D721Med (cell line): Measurements from ENCODE around the gene NOTCH2NLA.
"Not testable (repeated sequence)": the region's sequence is repeated elsewhere in the genome, so short reads cannot be mapped to it uniquely, and the experiment has no call there.

Source experiments
- DNase-seq: peaks from one replicate; pipeline ENCODE4 v3.0.0; 2011; ENCODE audit warnings: low spot score; ENCODE audit not compliant: insufficient read length
- FAIRE-seq: peaks from 2 replicates; lab custom pipeline; 2011; peaks lifted over from hg19 to GRCh38; lab: Jason Lieb, UNC

NOTCH2NLA gene

DNA sequence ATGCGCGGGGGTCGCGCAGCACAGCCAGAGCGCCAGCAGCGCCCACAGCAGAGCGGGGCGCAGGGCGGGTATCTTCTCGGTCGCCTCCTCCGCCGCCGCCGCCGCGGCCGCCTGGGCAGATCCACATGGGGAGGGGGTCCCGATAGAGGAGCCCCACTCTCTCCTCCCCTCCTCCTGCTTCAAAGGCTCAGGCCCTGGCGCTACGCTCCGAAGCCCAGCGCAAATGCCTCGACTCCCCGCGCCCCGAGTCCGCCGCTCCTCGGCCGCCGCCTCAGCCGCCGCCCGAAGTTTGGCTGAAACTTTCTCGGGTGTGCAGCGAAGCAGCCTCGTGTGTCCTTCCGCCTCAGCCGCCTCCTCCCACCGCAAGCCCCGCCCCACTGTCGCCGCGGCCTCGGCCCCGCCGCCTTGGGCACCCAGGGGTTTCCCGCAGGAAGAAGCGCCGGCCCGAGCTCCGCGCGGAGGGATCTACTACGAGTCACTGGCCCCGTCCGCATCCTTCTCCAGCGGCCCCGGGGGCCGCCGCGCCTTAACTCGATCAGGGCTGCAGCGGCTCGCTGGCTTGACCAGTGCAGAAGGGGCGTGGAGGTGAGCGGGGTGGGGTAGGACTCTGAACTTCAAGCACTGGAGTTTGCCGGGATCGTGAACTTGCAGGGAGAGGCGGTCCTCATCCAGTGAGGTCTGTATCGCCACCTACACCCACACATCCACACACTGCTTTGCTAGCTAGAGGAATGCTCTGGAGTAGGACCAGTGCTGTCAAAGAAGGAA is at the start of gene NOTCH2NLA:
Gene NOTCH2NLA (minus strand): TSS at position 312 of the 768 bp plus-strand sequence. CDS start 39,684 bp downstream, outside the sequence.
- not testable (repeated sequence) for DNase-seq, FAIRE-seq

DNA sequence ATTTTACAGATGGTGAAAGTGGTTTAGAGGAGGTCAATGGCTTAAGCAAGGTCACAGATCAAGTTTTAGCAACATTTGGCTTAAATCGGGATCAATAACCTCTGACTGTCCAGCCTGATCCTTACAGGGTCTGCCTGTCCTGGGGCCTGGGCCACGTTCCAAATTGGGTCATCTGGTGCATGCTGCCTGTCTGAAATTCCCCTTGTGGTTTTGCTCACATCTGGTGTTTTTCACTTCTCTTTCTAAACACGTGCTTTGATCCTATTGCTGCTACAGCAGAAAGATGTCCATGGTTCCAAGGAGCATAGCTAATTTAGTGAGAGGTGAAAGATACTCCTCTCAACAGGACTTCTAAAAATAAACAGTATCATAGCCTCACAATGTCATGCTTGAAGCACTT is 49.5 kb upstream of the NOTCH2NLA start:
- DNase-seq, FAIRE-seq: not testable (repeated sequence)

DNA sequence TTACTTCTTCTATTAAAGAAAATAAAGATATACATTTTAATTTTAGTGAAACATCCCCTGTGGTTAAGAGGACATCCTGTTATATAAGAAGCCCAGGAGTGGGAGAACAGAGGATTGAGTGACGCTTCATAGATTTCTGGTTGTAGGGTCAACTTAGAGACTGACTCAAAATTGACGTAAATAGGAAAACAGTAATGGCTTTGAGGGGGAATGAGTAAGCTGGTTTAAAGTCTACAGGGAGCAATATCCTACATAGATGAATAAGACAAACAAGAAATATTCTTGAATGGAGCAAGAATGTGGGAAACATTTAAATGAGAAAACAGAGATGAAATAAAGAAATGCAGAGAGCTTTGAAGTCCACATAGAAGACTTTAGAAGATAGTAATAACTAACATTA is 48.3 kb upstream of the NOTCH2NLA start:
- DNase-seq, FAIRE-seq: not testable (repeated sequence)

- FAIRE-seq, DNase-seq: not testable (repeated sequence)
Observed at GRCh38 chr1:146274083-146274482, 45.3 kb upstream of the NOTCH2NLA start.

DNA sequence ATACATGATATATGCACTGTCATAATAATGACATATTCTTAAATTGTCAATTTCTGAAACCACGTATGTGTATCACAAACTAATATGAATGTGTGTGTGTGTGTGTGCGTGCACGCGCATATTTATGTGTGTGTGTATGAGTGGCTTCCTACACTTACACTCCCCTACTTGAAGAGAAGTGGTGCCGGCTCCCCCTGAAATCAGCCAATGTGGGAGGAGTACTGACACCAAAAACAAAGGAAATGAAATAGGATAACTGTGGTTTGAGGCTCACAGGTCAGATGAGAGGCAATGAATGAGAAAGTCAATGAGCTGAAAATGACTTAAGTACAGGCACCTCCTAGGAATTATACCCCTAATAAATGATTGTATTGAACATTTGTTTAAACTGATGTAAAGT is 44.4 kb upstream of the NOTCH2NLA start:
- DNase-seq, FAIRE-seq: not testable (repeated sequence)

- FAIRE-seq, DNase-seq: not testable (repeated sequence)
Observed at GRCh38 chr1:146272734-146273133, 43.9 kb upstream of the NOTCH2NLA start.

DNA sequence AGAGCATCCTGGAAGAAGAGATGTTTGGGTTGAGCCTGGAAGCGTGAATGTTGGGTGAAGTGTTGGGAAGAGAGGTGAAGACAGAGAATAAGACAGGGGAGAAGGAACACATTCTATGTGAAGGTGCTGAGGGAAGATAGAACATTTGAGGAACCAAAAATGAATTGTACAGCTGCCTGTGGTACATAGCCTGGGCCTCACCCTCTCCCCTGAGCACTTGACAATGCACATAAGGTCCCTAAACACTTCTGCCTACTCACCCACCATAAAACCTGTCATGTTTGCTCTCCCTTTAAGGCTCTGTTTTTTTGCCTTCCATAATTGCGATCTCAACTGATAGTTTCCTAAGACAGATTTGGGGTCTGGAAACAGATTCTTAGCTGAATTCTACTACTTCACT is 43.2 kb upstream of the NOTCH2NLA start:
- FAIRE-seq, DNase-seq: not testable (repeated sequence)

DNA sequence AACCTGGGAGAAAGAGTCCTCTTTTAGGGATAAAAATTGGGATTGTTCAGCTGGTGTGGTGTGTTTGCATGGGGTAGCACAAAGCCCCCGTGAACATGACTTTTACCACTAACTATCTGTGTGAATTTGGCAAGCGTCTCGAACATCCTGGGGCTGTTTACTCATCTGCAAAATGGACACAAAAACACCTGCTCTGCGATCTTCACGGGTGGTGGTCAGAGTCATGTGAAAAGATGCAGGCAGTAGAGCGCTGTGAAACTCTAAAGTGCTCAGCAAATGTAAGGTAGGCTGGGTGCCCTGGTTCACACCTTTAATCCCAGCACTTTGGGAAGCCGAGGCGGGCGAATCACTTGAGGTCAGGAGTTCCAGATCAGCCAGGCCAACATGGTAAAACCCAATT is 41.3 kb upstream of the NOTCH2NLA start:
- not testable (repeated sequence) for FAIRE-seq

GRCh38 chr1:146266179-146266748 is 37.4 kb upstream of the NOTCH2NLA start:
- DNase-seq, FAIRE-seq: not testable (repeated sequence)

More for the DNA sequence above, 41.3 kb upstream of the NOTCH2NLA start:
- not testable (repeated sequence) for DNase-seq

DNA sequence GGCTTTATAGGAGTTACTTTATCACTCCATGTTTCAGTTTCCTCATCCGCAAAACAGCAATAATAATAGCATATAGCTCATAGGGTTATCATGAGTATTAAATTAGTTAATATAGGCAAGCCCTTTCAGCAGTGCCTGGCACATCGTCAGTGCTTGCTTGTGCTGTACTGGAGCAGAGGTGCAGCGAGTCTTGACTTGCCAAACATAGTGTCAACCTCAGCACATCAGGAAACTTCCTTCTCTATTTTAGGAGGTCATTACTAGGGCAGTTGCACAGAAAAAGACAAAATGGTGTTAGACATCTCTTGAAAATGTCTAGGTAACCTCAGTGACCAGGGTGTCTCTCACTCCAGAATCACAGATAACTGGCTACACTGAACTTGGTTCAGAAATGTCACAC is 35.9 kb upstream of the NOTCH2NLA start:
- not testable (repeated sequence) for DNase-seq, FAIRE-seq

GRCh38 chr1:146260006-146260730 is 31.3 kb upstream of the NOTCH2NLA start:
- not testable (repeated sequence) for DNase-seq

GRCh38 chr1:146257992-146258552 is 29.3 kb upstream of the NOTCH2NLA start:
- not testable (repeated sequence) for FAIRE-seq, DNase-seq

More at GRCh38 chr1:146260006-146260730, 31.3 kb upstream of the NOTCH2NLA start:
- FAIRE-seq = not testable (repeated sequence)

DNA sequence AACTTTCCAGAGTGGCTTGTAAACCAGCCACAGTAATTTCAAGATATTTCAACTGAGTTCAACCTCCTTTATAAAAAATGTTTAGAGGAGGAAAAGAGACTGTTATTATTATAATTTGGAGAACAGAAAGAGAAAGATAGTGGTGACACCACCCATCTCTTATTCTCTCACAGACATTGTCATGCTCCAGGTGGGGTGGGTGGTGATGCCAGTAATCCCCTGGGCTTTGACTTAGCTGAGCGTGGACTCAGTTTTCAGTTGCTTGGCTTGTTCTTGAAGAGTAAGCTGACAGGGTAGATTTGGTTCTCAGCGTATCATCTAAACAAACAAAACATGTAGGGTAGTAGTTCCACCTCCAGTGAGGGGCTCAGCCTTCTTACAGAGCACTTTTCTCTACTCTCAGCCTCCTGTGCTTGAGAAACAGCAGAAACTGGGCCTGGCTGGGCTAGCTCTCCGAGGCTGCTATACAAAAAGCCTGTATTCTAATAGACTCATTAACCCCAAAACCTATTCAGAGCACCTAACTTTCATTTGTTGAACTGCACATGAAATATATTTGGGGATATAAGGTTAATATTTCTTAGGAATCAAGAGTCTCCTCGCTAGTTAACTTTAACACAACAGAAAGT is 25.9 kb upstream of the NOTCH2NLA start:
- not testable (repeated sequence) for FAIRE-seq, DNase-seq

- not testable (repeated sequence) for DNase-seq, FAIRE-seq
Observed at GRCh38 chr1:146253249-146253855, 24.5 kb upstream of the NOTCH2NLA start.

DNA sequence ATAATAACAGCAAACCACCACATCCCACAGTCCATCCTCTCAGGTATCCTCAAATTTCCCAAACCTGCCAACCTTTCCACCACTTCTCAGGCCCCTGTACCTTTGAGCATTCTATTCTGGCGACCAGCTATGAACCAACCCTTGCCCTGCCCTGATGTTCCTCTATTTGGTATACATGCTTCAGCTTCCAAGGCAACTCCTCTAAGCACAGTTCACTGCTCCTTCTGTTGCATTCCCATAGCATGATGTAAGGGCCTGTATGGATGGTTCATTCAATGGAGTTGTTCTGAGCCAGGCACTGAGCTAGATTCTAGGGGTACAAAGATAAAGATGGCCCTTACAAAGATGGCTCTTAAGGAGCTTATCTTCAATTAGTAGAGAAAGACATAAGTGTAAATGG is 22.7 kb upstream of the NOTCH2NLA start:
- not testable (repeated sequence) for DNase-seq, FAIRE-seq

GRCh38 chr1:146248643-146249042 is 19.8 kb upstream of the NOTCH2NLA start:
- not testable (repeated sequence) for FAIRE-seq, DNase-seq

DNA sequence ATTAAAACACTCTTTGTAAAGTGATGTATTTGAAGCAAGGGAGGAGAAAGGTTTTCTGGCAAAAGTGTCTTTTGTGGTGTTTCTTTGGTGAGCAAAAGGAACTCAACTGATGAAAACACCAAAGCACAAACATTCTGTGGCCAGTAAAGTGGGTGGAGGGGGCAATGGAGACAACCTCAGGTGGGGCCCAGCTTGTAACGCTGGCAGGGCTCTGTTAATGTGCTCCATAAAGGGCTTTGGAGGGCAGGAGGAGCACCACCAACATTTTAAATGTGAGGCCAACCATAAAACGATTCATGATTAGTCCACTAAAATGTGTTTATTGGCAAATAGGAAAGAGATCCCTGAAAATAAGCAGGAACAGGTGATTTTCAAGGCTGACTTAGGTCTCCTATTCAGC is 7.8 kb upstream of the NOTCH2NLA start:
- DNase-seq, FAIRE-seq: not testable (repeated sequence)

- not testable (repeated sequence) for FAIRE-seq, DNase-seq
Observed at GRCh38 chr1:146236026-146236601, 7.3 kb upstream of the NOTCH2NLA start.
